Hepatic stellate cell (primary cell): Measurements from ENCODE around the gene ZDHHC11.
"Not testable (repeated sequence)": the region's sequence is repeated elsewhere in the genome, so short reads cannot be mapped to it uniquely, and the experiment has no call there.

Experiments used
- DNase-seq: peaks from one replicate; pipeline ENCODE4 v3.0.0; 2011; ENCODE audit warnings: low spot score

Gene ZDHHC11

DNA sequence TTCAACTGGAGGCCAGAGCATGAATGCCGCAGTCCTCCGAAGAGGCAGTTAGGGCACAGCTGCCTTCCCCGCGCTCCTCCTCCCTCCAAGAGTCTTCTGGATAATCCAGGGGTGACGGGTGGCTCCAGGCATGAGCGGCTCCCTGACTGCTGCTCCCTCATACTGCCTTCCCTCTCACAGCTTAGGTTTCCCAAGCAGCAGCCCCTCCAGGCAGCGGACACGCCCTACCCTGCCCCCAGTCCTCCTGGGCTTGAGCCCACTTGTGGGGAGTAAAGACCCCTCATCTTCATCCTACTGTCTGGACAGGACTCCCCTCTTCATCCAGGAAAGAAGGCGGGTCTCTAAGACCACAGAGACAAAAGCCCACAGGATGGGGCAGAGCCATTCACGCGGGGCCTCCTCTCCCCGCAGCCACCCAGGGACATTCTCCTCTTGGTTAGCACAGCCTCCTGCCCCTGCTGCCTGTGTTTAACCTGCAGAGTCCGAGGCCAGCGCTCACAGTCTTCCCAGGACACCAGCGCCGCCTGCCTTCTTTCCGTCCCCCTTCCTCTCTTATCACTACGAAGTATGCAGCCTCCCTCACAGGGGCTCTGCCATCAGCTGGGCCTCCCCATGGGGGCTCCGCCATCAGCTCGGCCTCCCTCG is 5.6 kb downstream of the ZDHHC11 start:
- not testable (repeated sequence) for DNase-seq

DNA sequence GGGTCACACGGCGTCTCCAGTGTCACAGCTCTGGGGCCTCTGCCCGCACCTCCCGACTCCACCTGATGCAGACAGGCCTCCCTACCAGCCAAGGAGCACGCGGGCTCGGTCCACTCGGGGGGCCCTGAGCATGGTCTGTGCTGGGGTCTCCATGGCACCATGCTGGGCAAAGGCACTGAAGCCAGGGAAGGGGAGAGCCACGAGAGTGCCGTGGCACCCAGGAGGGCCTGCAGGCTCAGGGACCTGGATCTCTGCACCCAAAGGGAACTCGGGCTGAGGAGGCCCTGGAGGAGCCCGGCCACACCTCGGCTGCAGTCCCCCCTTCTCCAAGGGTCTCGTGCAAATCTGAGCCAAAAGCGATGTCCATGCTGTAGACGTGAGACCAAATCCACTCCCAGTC is 6.4 kb downstream of the ZDHHC11 start:
- DNase-seq: not testable (repeated sequence)

DNA sequence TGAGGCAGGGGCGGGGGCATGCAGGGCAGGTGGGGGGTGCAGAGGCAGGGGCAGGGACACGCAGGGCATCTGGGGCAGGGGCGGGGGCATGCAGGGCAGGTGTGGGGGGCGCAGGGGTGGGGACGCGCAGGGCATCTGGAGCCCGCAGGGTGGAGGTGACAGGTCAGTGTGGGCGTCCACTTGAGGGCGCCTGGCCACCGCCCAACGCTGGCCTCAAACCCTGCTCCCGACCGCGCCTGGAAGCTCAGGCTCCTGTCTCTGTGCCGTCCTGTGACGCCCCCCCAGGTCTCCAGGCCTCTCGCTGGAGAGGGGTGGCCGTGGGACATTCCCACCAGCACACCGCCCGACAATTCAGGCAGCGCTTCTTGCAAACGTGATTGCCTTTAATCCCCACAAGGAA is 6.9 kb downstream of the ZDHHC11 start:
- DNase-seq: not testable (repeated sequence)

DNA sequence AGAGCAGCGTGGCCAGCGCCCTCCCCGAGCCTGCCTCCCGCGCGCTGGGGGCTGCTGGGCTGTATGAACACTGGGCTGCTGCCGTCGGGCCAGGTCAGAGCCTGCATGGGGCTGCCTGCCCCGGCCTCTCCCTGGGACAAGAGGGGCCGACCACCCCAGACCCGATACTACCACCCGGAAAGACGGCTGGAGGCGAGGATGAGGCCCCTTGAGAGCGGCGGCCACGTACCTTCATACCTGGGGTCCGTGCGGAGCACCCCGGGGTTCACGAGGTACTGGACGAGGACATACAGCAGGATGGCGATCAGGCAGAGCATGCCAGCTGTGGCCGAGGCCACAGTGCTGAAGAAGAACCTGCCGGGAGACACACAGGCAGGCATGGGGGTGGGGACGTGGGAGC is 7.4 kb downstream of the ZDHHC11 start:
- DNase-seq: not testable (repeated sequence)

DNA sequence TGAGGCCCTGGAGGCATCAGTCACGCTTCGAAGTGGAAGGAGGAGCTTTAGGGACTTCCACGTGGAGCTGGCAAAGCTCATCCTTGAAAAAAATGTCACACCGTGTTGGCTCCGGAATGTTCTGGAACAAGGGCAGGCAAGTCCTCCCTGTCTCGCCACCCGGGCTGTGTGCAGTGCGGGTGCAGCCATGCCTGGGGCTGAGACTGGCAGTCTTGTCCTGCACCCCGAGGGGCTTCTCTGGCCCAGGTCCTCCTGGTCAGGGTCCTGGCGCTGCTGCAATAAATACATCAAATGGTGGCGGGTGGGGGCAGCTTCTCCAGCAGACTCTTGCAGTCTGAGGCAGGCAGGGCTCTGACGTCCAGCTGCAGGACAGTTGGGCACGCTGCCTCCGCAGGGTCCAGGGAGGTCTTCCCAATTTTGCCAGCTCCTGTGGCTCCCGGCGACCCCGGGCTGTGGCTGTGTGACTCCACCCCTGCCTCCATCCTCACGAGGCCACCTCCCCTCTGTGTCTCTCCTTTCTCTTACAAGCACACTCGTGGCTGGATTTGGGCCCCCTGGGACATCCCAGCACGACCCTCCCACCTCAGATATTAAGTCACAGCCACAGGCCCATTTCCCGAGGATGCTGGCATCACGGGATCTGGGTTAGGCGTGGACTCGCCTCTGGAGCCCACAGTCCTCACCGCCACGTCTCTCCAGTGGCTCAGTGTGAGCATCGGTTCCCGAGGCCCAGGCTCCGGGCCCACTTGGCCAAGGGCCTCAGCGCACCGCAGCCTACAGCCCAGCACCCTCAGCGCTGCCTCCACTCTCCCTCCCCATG is 8.2 kb downstream of the ZDHHC11 start:
- DNase-seq: not testable (repeated sequence)

DNA sequence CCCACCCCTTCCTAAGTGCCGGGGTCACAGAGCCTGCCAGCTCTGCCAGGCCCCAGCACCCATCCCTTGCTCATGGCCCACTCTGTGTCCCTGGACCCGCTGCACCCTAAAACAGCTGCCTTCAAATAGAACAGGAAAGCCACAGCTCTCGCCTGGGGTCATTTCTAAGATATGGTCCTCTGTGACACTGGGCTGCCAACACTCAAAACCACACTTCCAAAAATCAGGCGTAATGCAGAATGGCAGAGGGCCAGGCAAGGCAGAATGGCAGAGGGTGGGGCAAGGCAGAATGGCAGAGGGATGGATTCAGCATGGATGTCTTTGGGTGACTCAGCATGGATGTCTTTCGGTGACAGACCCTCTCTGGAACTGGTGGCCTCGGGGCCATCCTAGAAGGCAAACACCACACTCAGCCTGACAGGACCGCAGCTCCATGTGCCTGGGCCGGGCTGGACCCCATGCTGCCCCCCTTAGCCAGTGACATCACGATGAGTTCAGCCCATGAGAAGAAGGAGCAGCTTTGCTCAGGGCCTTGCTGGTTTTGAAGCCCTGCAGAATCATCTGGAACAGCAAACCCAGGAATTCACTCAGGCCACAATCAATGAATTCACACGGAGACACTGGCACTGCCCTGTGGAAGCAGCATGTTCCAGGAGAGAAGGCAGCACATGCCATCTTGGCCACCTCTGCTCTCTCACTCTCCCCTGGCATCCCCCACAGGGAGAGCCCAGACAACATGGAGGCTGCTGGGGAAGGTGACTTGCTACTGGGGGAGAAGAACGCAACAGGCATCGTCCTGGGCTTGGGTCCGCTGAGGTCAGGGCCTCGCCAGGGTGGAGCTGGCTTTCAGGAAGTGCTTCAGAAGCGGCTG is 9.0 kb downstream of the ZDHHC11 start:
- not testable (repeated sequence) for DNase-seq

DNA sequence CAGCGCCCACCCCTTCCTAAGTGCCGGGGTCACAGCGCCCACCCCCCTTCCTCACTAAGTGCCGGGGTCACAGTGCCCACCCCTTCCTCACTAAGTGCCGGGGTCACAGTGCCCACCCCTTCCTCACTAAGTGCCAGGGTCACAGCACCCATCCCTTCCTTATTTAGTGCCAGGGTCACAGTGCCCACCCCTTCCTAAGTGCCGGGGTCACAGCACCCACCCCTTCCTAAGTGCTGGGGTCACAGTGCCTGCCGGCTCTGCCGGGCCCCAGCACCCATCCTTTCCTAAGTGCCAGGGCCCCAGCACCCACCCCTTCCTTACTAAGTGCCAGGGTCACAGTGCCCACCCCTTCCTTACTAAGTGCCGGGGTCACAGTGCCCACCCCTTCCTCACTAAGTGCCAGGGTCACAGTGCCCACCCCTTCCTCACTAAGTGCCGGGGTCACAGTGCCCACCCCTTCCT is 9.8 kb downstream of the ZDHHC11 start:
- not testable (repeated sequence) for DNase-seq

DNA sequence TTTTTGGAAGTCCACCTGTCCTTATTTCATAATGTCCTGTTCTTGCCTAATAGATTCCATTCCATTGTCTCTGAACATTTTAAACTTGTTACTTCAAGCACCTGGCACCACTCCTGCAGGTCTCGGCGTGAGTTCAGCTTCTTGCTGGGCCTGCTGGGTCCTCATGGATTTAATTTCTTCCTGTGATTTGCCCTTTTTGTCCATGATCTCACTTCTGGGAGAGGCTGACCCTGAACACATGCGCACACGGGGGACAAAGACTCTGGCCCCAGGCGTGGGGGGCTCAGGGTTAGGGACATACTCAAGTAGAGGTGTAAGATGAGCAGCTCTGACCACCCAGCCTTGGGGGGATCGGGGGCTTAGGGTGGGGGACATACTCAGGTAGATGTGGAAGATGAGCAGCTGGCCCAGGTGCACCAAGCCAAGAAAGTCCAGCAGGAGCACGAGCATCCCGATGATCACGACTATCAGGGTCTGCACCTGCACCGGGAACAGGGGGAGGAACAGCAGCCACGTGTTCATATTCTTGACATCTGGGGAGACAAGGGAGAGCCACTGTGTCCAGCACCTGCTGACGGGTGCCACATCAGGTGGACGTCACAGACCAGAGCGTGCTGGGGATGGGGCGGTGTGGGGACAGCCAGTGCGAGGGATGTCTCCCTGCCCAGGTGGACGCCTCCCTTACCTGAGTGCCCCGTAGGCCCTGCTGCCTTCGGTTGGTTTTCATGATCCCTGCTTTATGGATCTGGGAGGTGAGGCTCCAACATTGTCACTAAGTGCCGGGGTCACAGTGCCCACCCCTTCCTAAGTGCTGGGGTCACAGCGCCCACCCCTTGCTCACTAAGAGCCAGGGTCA is 10.4 kb downstream of the ZDHHC11 start:
- DNase-seq: not testable (repeated sequence)

DNA sequence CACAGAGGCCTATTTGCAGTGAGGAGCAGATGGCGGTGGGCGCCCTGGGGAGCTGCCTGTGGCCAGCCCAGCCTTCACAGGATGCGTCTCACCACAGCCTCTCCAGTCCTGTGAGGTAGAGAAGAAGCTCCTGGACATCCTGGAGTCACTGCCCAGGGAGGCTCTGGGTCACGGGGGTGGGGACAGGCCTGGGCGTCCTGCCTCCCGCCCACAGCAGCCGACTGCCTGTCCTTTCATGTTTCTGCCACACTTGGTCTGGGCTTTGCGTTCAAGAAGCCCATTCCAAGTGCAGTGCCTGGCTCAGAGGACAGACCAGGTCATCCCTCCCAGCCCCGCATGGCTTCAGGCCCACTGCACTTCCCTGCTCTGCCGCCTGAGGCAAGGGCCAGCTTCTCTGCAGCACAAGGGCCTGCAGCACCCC is 12.3 kb downstream of the ZDHHC11 start:
- DNase-seq: not testable (repeated sequence)

DNA sequence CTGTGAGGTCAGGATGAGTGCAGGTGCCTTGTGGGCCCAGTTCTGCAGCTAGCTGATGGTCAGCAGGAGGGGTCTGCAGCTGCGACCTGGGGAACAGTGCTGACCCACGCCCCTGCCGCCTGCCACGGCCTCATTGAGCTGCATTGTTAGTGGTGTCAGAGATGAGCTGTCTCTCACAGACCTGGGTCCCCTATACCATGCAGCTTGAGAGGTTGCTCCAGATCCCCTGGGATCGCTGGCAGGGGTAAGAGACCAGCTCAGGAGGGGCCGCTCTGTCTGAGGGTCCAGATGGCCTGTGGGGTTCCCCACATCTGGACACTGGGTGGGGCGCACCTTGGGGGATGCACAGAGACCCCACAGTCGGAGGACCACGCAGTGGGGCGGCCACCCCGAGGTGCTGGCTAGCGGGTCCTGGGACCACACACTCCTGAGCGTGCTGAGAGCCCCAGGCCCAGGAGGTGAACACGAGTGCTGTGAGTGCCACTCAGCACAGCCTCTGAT is 13.1 kb downstream of the ZDHHC11 start:
- DNase-seq: not testable (repeated sequence)

DNA sequence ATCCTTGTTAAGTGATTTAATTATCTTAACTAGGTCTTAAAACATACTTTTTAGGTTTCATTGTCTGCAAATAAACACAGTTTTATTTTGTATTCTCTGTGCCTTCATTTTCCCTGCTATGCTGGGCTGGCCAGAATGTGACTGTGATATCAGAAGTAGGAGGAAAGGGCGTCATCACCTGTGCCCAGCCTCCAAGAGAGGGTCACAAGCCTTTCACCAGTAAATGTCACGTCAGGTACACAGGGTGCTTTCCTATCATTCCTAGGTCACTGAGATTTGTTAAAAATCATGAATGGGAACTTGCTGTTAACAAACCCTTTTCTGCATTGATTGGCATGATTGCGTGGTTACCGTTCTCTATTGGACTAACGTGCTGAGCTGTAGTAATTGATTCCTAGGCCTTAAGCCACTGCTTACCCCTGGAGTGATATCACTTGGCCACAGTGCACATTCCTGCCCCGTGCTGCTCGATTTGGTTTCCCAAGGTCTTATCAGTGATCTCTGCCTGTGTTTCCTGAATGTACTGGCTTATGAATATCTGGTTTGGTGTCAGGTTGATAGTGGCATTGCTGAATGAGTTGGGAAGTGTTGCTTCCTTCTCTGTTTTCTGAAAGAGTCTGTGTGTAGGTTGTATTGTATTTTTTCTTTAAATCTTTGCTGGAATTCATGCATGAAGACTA is 14.7 kb downstream of the ZDHHC11 start:
- not testable (repeated sequence) for DNase-seq

DNA sequence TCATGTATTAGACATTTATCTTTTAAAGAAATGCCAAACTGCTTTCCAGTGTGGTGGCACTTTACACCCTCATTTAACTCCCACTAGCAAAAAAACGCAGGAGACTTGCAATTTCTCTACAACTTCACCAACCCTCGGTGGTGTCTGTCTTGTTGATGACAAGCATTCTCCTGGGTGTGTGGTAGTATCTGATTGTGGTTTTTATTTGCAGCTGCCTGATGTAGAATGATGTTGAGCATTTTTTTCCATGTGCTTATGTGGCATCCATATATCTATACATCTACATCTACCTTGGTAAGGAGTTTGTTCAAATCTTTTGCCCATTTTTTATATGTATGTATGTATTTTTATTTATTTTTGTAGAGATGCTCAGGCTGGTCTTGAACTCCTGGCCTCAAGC is 16.8 kb downstream of the ZDHHC11 start:
- not testable (repeated sequence) for DNase-seq

DNA sequence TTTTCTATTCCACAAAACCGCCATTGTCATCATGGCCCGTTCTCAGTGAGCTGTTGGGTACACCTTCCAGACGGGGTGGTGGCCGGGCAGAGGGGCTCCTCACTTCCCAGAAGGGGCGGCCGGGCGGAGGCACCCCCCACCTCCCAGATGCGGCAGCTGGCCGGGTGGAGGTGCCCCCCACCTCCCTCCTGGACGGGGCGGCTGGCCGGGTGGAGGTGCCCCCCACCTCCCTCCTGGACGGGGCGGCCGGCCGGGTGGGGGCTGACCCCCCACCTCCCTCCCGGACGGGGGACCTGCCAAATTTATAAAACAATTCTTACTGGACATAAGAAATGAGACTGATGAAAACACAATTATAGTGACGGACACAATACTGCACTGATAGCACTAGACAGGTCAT is 22.6 kb downstream of the ZDHHC11 start:
- not testable (repeated sequence) for DNase-seq

DNA sequence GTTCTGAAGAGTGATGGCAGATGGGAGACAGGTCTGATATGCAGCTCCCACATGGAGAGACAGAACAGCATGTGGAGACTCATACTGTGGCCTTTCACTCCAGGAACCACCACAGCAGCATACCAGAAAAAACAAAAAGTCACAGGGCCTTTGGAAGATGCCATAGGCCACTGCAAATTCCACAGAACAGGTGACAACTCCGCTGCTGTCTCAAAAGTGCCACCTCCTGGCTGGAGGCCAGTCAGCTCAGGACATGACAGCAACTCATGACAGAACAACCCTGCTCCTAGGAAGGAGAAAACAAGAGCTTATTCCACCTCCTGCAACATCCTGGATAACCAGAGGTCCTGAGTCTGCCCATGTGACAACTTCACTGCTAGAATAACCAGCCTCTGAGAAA is 25.2 kb downstream of the ZDHHC11 start:
- DNase-seq: not testable (repeated sequence)

DNA sequence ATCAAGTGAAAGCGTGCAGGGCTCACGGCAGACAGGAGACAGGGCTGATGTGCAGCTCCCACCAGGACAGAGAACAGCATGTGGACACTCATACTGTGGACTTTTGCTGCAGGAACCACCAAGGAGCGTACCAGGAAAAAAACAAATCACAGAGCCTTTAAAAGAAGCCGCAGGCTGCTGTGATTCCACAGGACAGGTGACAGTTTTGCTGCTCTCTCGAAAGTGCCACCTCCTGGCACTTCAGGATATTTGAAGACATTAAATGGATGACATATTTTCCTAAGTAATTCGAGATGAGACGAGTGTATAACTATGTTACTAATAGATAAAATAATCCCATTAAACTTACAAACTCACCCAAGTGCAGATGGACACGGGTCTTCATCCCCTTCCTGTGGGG is 29.3 kb downstream of the ZDHHC11 start:
- no peak for DNase-seq

DNA sequence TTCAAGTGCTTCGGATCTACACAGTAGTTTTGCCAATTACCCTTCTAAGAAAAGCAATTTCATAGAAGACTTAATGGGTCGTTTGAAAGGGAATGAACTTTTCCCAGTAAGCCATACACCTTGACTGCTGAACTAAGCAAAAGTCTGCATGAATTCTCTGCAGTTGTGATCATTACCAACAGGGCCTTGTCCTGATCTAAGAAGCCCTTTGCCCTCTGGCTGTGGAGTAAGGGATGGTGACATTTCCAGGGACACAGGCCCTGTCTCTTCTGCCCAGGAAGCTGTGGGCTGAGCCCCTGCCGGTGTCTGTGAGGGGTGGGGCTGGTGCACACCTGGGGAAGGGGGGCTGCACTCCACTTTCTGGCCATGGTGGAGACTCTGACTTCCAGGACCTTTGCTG is 30.5 kb downstream of the ZDHHC11 start:
- no peak for DNase-seq

DNA sequence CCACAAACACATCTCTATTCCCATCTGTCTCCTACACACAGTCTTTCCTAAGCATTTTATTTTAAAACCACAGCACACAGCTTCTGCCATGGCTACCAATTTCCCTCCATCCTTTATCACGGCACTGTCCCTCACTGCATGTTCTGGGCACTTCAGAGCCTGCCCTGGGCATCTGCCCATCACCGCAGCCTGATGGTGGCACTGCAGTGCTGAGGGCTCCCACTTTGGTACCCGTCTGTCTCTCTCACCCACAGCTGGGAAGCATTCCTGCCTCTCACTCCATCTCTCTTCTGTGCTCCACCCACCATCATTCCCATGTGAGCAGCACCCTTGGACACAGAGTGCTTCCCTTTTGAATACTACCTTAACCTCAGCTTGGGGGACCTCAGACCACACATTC is 31.7 kb downstream of the ZDHHC11 start:
- DNase-seq: no peak

DNA sequence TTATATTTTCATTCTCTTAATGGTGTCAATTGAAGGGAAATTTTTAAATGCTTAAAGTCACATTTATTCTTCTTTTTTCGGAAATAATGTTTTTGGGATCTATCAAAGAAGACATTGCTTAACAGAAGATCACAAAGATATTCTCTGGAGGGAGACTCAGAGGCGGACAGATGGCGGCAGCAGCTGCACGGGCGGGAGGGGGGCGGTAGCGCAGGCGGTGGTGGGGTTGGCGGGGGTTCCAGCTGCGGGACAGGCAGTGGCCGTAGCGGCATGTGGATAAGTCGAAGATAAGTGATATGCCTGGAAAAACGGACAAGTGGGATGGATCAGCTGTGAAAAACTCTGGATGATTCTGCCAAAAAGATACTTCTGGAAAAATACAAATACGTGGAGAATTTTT is 34.6 kb downstream of the ZDHHC11 start:
- no peak for DNase-seq

DNA sequence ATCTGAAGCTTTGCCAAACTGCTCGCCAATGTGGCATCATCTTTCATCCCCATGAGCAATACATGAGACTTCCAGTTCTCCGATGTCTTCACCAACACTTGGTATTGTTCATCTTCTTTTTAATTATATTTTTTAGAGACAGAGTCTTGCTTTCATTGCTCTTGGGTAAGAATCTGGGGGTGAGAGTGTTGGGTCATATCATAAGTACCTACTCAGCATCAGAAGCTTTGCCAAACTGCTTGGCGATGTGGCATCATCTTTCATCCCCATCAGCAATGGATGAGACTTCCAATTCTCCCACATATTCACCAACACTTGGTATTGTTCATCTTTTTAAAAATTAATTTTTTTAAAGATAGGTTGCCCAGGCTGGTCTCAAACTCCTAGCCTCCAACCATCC is 35.3 kb downstream of the ZDHHC11 start:
- DNase-seq: no peak

DNA sequence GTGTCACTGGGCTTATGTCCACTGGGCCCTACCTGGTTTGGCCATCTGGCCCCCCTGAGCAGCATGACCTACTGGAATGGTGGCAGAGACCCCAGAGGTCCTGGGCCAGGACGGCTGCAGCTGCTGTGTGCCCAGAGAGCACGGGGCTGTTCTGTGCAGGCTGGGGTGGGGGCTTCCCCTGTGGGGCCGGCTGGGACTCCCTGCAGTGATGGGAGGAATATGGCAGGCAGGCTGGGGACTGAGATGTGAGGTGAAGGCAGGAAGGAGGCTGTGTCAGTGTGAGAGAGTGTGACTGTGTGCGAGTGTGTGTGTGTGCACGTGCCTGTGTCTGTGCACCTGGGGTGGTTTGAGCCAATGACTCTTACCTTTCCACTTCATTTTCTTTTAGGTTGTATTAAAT is 37.2 kb downstream of the ZDHHC11 start:
- not testable (repeated sequence) for DNase-seq

DNA sequence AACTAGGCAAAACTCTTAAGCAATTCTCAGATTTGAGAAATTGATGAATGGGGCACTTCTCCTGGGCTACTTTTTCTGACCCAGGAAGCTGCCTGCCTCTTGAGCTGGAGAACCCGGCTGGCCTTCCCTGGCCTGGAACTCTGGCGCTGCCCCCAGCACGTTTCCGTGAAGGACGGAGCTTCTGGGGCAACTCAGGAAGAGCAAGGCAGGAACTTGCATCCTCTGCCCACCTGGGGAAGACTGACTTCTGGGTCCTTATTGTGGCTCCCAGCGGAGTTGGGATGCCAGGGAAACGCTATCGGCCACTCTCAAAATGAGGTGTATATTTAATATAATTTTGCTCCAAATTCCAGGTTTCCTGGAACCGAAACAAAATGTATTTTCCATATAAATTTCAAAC is 39.4 kb downstream of the ZDHHC11 start:
- DNase-seq: not testable (repeated sequence)
